ENCODE measurements around the gene GRIK2. TPM values are rescaled to one million over a fixed set of nuclear protein-coding genes. Genes with fewer than 3 reads are reported as not detected.
A peak's percentile ranks its signal among the peaks of the same experiment; 100 is the strongest.

The GRIK2 gene
- total and polyA plus RNA-seq, 2 of the 4 experiments (the other 2 are of a cell fraction) = 8.2 to 15.2 TPM

GRCh38 chr6:101539510-101540245, 146.2 kb downstream of the GRIK2 start:
- Histone ChIP-seq H3K18ac (ENCODE audit: low read depth, low read length) (peak overlapping the region; percentile 69; the same call in 1 of the 2 replicates), H3K4me2 (ENCODE audit: low read depth, low read length) (peak overlapping the region; percentile 59), H2BK20ac (ENCODE audit: low read depth, low read length) (no peak overlapping the region; the same call in 1 of the 2 replicates), H4K8ac (ENCODE audit: low read depth in 2 of 2, low read length in 2 of 2) (peak overlapping the region in 1 of 2 experiments; percentile 52; a peak in 1 of 4 replicates), H2AK9ac (replicated peaks; ENCODE audit: low read depth, low read length, poor library complexity) (no peak overlapping the region), H3K23ac (ENCODE audit: low read depth, low read length) (no peak overlapping the region), H4K20me1 (ENCODE audit: insufficient read depth, low read length) (no peaks in the 10 kb centered on the region), H2AFZ (replicated peaks; ENCODE audit: low read length, poor library complexity) (no peak overlapping the region), H3K79me1 (ENCODE audit: low read depth in 1 of 2, low read length in 2 of 2) (no peaks in the 10 kb centered on the region), H3K56ac (ENCODE audit: extremely low read depth, insufficient read depth, low read length) (no peak overlapping the region), H3K27me3 (ENCODE audit: control insufficient read depth, insufficient read depth, low read length) (no peaks in the 10 kb centered on the region), H4K91ac (ENCODE audit: insufficient read depth, low read depth, low read length) (no peak overlapping the region), H3K9me1 (ENCODE audit: insufficient read depth, low read length) (no peaks in the 10 kb centered on the region), H2BK120ac (ENCODE audit: low read depth, low read length) (0 out of 2 replicates have a peak overlapping the region, but pooled peaks have one; percentile 22), H3K4ac (ENCODE audit: low read depth, low read length) (no peak overlapping the region), H3K27ac (ENCODE audit: insufficient read depth, low read length) (peak overlapping the region; percentile 9; the same call in 1 of the 2 replicates), H3K36me3 (ENCODE audit: control insufficient read depth, insufficient read depth, low read length) (no peaks in the 10 kb centered on the region), H3K9me3 (ENCODE audit: control insufficient read depth, insufficient read depth, low read length) (no peaks in the 10 kb centered on the region), H2BK5ac (ENCODE audit: low read depth, low read length, poor library complexity, severe bottlenecking) (peak overlapping the region; percentile 93), H3K9ac (ENCODE audit: low read depth, low read length) (no peak overlapping the region), H3K4me3 (ENCODE audit: insufficient read depth, low read depth, low read length) (no peak overlapping the region), H3K14ac (replicated peaks; ENCODE audit: low read depth, low read length) (no peak overlapping the region), H3K4me1 (ENCODE audit: control insufficient read depth, insufficient read depth, low read length) (peaks cover 2% of the 10 kb centered on the region), H2AK5ac (ENCODE audit: low read depth, low read length) (no peak overlapping the region), H2BK15ac (ENCODE audit: low read depth, low read length) (no peak overlapping the region), H4K5ac (ENCODE audit: low read depth, low read length) (no peak overlapping the region)
- TF ChIP-seq FOS (IDR thresholded peaks at IDR 0.05; ENCODE audit: low read depth, low read length) = peak; percentile 50; the same call in 1 of the 2 replicates
- TF ChIP-seq SMC3 (IDR thresholded peaks at IDR 0.05; ENCODE audit: low read depth, low read length) = no peak
- no peak for TF ChIP-seq MAZ (IDR thresholded peaks at IDR 0.05; ENCODE audit: borderline replicate concordance, low read depth, low read length)
- no peak for TF ChIP-seq CEBPB (IDR thresholded peaks at IDR 0.05; ENCODE audit: low read depth, low read length)
- no peak for TF ChIP-seq RAD21 (IDR thresholded peaks at IDR 0.05; ENCODE audit: low read length)
- TF ChIP-seq RFX5 (IDR thresholded peaks at IDR 0.05; ENCODE audit: low read depth, low read length) = no peak
- intact Hi-C loops (cut with micrococcal nuclease) = loop anchor here (2.0 kb wide), 1 partner anchor 139 kb away; no protein-coding TSS in a partner anchor
- WGBS, 2 experiments (ENCODE audit: extremely low coverage in 2 of 2, insufficient read length in 1 of 2) = no CpG with 5 or more reads among the region's 4 CpGs
- ChIA-PET POLR2A (ENCODE audit: unreplicated experiment) (interaction anchor here (0.5 to 0.7 kb wide), 2 partner anchors 87 to 353 kb away, joined by 4 read pairs; no protein-coding TSS in a partner anchor), CTCF (no interaction called here)
- dilution Hi-C loops (cut with HindIII; ENCODE audit: low sequenced_read_pairs, unreplicated experiment) = no loop called here
- in situ Hi-C loops (cut with MboI; ENCODE audit: low sequenced_read_pairs) = no loop called here
- DNase-seq (peak; percentile 82), ATAC-seq (ENCODE audit: low read depth) (peak; percentile 68)
- BruUV-seq (replicated peaks) = no TSS peak

All from IMR-90 (cell line).